Stimulated activated CD4-positive, alpha-beta T cell treated with anti-CD3 and anti-CD28 coated beads, Interleukin-15, amount 100 ng/mL, for 48 hours (primary cell): ENCODE measurements around the gene DYNLT5.
"Not testable (repeated sequence)": the region's sequence is repeated elsewhere in the genome, so short reads cannot be mapped to it uniquely, and the experiment has no call there.

ENCODE experiments used
- DNase-seq, 2 donors: peaks; one replicate each; pipeline ENCODE4 v3.0.0-alpha.2; 2020; ENCODE audit warnings: low read depth in 2 of 2

DYNLT5 gene

DNA sequence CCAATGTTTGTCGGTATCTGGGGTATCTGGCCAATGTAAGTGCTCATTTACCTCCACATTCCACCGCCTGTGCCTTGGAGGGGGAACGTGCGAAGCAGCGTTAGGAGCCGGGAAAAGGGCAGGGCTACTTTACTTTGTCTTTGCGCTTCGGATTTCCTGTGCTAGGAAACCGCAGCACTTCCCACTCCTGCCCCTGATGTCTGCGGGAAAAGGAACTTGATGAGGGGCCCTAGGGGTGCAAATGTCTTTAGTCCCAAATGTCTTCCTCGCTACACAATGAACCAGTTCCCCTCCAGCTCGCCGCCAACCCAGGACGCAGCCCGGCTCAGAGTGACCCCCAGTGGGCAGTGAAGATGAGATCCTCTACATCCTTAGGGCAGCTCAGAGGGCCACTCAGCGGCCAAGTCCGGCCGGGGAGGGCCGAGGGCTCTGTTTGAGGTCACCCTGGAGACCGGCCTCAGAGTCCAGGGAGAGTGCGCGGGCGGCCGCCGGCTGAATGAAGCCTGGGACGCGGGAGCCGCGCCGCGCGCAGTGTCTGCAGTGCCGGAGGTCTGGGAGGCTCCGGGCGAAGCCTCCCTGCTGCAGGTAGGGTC is at the start of gene DYNLT5:
Gene DYNLT5, plus strand, starts transcription at position 460 of the 593 bp plus-strand sequence. CDS start 2,200 bp downstream, outside the sequence.
- no peak for DNase-seq

DNA sequence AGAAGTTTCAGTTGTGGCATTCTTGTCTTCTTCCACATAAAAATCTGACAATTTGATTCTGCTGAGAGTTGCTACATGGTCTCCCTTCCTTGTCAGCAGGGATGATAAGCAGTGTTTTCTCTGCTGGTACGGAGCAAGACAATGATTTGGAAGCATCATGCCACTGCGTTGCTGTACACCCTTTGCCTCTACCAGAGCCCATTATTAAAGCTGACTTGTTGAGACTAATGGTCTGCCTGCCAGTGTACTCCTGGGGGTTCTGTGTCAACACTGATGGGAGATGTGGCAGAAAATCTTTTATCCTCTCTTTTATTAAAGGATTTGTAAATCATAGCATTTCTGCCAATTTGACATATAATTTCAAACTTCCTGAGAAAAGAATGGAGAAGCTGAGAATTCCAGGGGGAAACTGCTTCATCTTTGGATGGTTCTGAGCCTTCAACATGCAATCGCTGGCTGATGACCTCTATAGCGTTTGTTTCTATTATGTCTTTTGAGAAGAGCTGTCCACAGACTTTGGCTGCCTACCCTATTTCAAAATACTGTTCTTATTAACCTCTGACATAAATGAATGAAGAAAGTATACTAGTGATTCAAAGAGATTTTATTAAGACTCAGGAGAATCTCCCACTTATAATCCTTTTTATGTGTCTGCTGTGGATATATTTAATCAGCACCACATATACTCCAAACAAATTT is 47.9 kb upstream of the DYNLT5 start:
- no peak for DNase-seq

DNA sequence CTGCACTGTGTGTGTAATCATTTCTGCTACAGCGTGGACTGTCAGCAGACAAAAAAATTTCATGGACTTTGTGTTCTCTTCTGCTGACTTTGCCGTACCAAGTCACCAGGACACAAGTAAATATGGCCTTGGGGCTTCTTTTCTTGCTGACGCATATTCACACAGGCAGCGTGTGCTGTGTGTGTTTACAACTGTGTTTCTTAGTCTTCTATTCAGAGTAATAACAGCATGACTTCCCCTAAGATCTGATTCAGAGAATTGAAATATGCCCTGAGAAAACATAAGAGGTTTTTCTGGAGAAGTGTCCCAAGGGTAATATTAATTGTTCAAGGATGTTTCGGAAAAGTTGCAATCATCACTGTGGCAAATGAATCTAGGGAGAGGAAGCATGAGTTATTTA is 47.1 kb upstream of the DYNLT5 start:
- no peak for DNase-seq

- DNase-seq, result no peak
These were observed 40.8 kb upstream of the DYNLT5 start for GRCh38 chr1:66711420-66711819.

GRCh38 chr1:66712839-66713238 is 39.4 kb upstream of the DYNLT5 start:
- no peak for DNase-seq

- no peak for DNase-seq
These were observed 28.3 kb upstream of the DYNLT5 start for GRCh38 chr1:66723985-66724384.

DNA sequence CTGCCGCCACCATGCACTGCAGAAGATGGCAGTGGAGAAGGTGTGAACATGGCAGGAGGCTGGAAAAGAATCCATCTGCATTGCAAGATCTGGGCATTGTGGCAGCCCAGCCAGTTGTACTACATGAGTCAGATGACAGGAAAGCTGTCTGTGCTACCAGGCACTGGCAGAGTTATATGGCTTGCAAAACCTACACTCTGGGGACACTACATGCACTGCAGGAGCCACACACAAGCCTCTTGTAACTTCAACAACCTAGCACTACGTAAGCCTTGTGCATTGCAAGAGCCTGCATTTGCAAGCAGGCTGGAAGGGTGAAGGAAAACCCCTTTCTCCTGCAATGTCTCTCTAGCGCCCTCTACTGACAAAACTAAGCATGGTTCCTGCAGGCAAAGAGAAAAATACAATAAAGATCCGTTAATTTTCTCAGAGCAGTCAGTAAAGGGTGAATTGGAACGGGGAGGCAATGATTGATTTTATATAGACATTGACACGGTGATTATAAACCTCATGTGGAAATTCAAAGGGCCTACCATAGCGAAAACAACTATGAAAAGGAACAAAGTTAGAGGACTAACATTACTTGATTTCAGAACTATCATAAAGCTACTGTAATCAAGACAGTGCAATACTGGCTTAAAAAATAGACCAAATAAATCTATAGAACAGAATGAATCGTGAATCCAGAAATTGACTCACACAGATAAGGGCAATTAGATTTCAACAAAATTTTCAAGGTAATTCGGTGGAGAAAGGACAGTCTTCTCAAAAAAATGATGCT is 26.2 kb upstream of the DYNLT5 start:
- DNase-seq, result peak in 1 of 2 donors; percentile 34

DNA sequence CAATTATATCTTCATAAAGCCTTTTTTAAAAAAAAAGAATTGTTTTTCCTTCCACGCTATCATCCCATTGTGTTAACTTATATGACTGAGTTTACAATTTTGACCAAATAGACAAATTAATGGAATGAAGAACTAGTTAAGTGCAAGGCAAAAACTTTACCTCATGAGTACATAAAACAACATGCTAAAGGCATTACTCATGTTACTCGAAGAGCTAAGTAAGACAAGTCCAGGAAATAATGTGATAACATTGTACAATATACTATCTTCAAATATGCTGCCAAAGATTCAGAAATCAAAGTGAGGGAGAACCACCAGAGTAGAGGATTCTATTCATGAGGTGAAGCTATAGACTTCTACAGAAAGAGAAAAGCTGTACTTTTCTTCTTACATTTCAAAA is 24.2 kb upstream of the DYNLT5 start:
- no peak for DNase-seq

DNA sequence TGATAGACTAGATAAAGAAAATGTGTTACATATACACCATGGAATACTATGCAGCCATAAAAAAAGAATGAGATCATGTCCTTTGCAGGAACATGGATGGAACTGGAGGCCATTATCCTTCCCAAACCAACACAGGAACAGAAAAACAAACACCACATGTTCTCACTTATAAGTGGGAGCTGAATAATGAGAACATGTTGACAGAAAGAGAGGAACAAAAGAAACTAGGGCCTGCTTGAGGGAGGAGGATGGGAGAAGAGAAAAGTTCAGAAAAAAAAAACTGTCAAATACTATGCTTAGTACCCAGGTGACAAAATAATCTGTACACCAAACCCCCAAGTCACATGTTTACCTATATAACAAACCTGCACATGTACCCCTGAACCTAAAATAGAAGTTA is 23.5 kb upstream of the DYNLT5 start:
- DNase-seq, result not testable (repeated sequence)

- DNase-seq, result no peak
These were observed 23.1 kb upstream of the DYNLT5 start for GRCh38 chr1:66729119-66729518.

GRCh38 chr1:66729523-66729922 is 22.7 kb upstream of the DYNLT5 start:
- no peak for DNase-seq

GRCh38 chr1:66730462-66730861 is 21.8 kb upstream of the DYNLT5 start:
- no peak for DNase-seq

GRCh38 chr1:66731170-66731865 is 20.9 kb upstream of the DYNLT5 start:
- DNase-seq, result no peak

GRCh38 chr1:66732407-66733166 is 19.7 kb upstream of the DYNLT5 start:
- no peak for DNase-seq

- no peak for DNase-seq
These were observed 18.8 kb upstream of the DYNLT5 start for GRCh38 chr1:66733348-66734017.

GRCh38 chr1:66734531-66734930 is 17.7 kb upstream of the DYNLT5 start:
- not testable (repeated sequence) for DNase-seq

DNA sequence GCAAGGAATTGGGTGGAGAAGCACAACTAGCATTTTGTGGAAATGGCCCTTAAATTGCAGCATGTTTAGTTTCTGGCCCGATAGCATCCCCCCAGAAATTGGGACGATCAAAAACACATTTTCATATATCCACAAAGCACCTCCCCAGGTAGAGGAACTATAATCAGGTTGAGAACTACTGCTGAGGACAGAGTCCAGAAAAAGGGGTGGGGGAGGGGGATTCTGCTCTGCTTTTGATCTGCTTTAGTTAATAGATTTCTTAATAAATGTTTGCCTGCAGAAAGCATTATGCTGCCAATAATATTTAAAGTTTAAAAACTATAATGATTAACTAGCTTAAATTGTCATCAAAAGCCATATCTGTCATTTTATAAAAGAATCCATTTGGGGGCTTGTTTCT is 14.4 kb upstream of the DYNLT5 start:
- DNase-seq, result no peak

DNA sequence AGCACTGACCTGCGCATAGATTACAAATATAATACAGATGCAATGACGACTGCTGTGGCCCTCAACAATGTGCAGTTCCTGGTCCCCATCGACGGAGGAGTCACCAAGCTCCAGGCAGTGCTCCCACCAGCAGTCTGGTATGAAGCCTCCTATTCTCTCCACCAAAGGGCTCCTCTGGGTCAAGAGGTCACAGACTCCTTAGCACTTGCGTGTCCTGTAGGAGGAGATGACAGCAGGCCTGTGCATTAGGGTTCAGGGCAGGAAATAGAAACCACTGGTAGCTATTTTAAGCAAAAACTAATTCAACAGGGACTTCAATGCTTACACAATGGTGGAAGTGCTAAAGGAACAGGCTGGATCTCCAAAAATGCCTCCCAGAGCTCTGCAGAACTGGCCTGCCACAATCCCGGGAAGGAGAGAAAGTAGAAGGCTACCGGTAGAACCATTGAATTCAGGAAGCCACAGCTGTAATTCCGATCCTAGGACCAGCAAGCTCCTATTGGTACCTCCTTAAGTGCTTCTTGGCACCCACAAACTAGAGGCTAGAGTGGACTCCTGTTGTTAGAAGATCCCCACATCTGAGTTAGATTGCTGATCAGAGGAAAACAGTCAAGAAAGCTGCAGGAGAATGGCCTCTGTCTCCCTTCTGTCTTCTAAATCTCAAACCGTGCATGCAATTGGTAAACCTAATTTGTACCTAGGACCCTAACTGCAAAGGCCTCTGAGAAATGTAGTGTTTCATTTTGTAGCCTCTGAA is 12.7 kb upstream of the DYNLT5 start:
- no peak for DNase-seq

- no peak for DNase-seq
These were observed 6.8 kb upstream of the DYNLT5 start for GRCh38 chr1:66745451-66745850.

- no peak for DNase-seq
These were observed 4.8 kb upstream of the DYNLT5 start for GRCh38 chr1:66747501-66747900.
